Suppressor macrophage treated with lipopolysaccharide for 1 hour (primary cell): ENCODE results near the gene TMEM184C.

Source experiments
- DNase-seq, 3 donors: peaks; one replicate each; pipeline ENCODE4 v3.0.0-alpha.2; 2020 to 2022

TMEM184C gene

GRCh38 chr4:147674073-147674472 lies 56.9 kb downstream of the TMEM184C start:
- no peak for DNase-seq

DNA sequence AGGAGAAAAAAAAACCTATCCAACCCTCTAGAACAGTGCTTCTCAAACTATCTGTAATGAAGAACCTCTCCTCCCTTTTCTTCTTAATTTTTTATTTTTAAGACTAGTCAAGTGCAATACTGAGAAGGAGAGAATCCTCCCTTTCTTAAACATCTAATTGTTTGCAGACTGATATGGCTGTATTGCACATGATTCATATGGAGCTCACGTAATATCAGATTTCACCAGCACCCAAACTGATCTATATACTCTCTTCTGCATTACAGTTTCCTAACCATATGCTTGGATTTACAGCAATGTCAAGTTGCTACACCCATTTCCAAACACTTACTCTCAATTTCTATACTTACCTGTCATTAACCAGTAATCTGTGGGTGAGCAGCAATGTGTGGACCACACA lies 57.3 kb downstream of the TMEM184C start:
- no peak for DNase-seq

- DNase-seq: no peak
Observed at GRCh38 chr4:147678106-147678505, 60.9 kb downstream of the TMEM184C start.

DNA sequence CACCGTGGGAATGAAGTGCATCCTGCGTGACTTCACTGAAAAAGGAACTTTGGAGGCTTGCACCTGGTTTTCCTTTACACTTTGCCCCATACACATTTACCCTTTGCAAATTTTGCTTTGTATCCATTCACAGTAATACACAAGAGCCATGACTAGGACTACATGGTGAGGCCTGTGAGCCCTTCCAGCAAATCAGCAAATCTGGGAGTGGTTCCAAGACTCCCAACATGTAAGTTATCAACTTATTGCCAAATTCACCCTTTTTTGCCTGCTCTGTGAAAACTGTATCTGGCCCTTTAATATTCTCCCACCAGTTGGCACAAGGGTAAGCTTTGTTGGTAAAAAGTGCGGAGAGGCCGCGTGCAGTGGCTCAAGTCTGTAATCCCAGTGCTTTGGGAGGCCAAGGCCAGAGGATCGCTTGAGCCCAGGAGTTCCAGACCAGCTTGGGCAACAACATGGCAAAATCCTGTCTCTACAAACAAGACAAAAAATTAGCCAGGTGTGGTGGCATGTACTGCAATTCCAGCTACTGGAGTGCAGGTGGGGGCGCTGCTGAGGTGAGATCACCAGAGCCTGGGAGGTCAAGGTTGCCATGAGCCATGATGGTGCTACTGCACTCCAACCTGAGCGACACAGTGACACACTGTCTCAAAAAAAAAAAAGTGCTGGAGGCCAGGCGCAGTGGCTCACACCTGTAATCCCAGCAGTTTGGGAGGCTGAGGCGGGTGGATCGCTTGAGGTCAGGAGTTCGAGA lies 61.8 kb downstream of the TMEM184C start:
- DNase-seq: no peak

GRCh38 chr4:147682755-147683154 lies 65.6 kb downstream of the TMEM184C start:
- no peak for DNase-seq

DNA sequence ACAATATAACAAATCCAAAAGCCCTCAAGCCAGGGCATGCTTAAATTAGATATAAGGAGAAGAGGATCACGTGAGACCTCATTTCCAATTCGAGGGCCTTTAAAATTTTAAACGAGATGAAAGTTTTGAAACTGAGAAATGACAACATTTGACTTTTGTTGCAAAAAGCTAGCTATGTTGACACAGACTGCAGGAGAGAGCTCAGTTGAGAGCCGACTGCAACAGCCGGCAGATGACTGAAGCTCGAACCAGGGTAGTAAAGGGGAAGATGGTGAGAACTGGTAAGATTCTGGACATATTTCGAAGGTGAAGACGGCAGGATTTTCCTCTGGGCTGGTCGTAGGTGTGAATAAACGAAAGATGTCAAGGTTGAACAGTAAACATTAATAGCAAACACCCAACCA lies 66.0 kb downstream of the TMEM184C start:
- peak; percentile 42 to 53 (median 51) for DNase-seq

- peak; percentile 80 to 91 (median 85) for DNase-seq
Observed at GRCh38 chr4:147683717-147684700, 66.8 kb downstream of the TMEM184C start, which contains the start of gene PRMT9. PRMT9 (minus strand) TSS chr4:147684163; CDS start chr4:147683987, 176 bp downstream.

DNA sequence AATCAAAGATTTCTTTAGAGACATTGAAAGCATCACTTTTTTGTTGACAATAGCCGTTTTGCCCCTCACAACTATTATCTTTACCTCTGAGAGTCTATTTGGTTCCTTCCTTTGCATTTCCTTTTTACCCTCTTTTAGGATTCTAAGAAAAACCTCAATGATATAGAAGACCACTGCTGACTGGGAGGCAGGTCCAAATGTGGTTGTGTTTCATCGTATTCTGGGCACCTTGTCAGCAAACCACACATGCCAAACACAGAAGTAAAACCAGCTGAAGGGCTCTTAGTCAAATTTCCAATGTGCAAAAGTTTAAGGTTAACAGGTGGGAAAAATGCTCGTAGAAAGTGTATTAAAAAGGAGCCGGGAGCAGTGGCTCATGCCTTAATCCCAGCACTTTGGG lies 71.9 kb downstream of the TMEM184C start:
- no peak for DNase-seq

DNA sequence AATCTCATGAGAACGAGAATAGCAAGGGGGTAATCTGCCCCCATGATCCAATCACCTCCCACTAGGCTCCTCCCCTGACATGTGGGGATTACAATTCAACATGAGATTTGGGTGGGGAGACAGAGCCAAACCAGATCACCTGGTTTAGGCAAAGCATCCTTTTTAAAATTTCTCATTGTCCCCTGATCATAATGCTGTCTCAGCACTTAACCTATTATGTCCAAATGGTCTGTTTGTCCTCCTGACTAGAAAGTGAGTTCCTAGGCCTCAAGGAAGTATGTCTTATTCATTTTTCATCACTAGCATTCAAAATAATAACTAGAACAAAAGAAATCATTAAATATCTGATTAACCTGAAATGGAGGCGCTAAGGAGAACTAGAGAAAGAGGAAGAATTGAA lies 74.6 kb downstream of the TMEM184C start:
- no peak for DNase-seq

GRCh38 chr4:147693218-147693617 lies 76.0 kb downstream of the TMEM184C start:
- no peak for DNase-seq

DNA sequence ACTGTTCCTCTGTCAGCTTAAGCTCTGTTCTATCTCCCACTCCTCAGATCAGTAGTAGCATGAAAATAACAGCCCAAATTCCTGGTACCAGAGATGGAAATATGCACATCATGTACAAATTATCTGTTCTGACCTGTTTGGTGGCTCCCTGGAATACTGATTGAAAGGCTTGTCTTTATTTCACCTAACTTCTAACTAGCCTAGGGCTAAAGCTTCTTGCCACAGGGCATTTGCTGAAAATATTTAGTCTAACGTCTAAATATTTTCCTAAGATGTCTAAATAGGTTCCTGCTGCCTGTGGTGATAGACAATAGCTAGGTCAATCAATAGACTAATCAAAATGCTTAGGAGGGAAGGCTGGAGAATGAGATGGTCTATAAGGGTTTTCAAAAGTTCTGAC lies 79.7 kb downstream of the TMEM184C start:
- DNase-seq: no peak

DNA sequence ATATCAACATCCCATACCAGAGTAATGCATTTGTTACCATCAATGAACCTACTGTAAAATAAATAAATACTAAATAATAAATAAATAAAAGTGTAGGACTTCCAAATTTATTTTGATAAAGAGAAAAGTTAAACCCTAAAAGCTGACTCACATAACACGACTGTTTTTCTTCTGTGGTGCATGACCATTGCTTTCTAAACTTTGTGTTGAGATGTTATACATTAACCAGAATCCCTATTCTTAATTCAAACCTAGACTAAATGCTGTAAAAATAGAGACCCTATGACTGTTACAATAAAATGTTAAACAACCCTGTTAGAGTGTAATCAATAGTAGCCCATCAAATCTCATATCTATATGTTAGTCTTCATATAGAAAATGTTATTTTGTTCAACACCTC lies 87.6 kb downstream of the TMEM184C start:
- DNase-seq: no peak

- DNase-seq: peak; percentile 76 to 81 (median 80)
Observed at GRCh38 chr4:147707892-147708672, 90.9 kb downstream of the TMEM184C start.

DNA sequence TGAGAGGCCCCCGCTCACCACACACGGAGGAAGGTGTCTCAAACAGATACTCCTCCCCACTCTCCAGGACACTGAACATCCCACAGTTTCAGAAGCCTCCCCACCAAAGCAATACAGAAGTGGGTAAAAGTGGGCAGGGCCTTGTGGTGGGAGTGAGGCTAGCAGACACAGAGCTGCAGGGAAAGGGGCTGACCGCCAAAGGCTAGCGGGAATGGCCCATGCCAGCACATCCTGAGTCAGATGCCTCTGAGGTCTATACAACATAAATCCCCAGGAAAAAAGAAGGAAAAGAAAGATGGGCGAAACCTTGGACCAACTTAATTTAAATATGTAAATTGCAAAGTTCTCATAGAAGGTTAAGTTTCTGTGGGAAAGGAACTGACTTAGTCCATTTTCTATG lies 92.8 kb downstream of the TMEM184C start:
- peak; percentile 46 to 59 (median 51) for DNase-seq

DNA sequence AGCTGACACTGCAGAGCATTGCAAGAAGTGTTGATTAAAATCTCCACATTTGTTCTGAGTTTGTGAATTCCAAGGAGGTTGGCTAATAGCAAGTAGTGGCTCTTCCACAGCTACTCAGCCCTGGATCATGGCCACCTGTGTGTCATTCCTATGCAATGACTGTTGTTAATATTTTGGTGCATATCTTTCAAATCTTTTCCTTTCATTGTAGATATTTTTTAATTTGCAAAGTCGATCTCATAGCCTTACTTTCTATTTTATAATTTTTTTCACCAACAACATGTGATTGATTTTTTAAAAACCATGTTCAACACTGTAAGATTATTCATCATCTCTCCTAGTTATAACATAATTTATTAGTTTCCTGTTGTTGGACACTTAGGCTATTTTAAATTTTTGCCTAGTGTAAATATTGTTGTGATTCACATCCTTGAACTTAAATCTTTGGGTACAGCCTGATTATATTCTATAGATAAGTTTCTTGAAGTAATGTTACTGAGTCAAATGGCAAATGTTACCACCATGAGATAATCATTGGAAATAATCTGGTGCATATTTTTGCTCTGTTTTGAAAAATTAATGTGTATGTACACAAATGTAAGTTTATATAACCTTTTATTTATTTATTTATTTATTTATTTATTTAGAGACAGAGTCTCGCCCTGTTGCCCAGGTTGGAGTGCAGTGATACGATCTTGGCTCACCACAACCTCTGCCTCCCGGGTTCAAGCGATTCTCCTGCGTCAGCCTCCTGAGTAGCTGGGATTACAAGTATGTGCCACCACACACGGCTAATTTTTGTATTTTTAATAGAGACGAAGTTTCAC lies 97.6 kb downstream of the TMEM184C start:
- no peak for DNase-seq

- DNase-seq: no peak
Observed at GRCh38 chr4:147717878-147718277, 100.7 kb downstream of the TMEM184C start.
